Thyroid gland (tissue), 4 donors: Measurements from ENCODE around the gene ENPP4.

ENCODE experiments used
- CTCF ChIP-seq, 6 experiments: fragments of 200-600 bp in 3 of 6; fragments of 450-650 bp in 3 of 6; sonication (generic) in 3 of 6; IDR thresholded peaks; one replicate each; pipeline ENCODE4 v1.5.1; 2016 to 2019; ENCODE audit warnings: antibody characterized with exemption in 6 of 6, mild to moderate bottlenecking in 2 of 6, inconsistent platforms in 1 of 6, moderate library complexity in 1 of 6
- POLR2A ChIP-seq, 2 donors: fragments of 450-650 bp; IDR thresholded peaks; one replicate each; pipeline ENCODE4 v1.6.1; 2017; ENCODE audit warnings: antibody characterized with exemption in 2 of 2, mild to moderate bottlenecking in 2 of 2, moderate library complexity in 1 of 2

- TF ChIP-seq CTCF (IDR thresholded peaks at IDR 0.05), result no peak
- no peak for TF ChIP-seq POLR2A (IDR thresholded peaks at IDR 0.05)
These were observed 26.2 kb upstream of the ENPP4 start for GRCh38 chr6:46103441-46104115.
